SHP77 (cell line): ENCODE measurements around the gene BOLA2B.

Experiments used
- DNase-seq, 2 experiments: peaks; one replicate each; lab custom pipeline; 2025; lab: John Stamatoyannopoulos, UW

The BOLA2B gene

DNA sequence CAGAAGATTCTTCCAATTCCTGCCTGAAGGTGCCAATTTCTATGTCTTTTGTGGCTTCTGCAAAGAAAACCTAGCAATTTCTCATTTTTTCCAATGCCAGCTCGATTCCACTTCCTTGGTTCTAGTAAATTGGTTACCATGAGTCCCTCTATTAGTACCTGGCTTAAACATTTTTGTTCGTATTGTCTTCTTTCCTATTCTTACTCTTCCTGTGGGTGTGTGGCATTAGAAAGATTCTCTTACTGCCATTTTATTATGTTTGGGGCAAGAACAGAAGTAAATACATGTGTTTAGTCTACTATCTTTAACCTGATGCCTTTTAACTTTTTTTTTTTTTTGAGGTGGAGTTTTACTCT lies 50.1 kb downstream of the BOLA2B start:
- DNase-seq, result no peak
